Panc1 (cell line): ENCODE results near the gene NAP1L5.

ENCODE experiments used
- CTCF ChIP-seq: fragments of 450-650 bp; IDR thresholded peaks from 2 replicates; pipeline ENCODE4 v1.5.1; 2017; ENCODE audit warnings: mild to moderate bottlenecking
- POLR2AphosphoS5 ChIP-seq: IDR thresholded peaks from 2 replicates; pipeline ENCODE4 v1.6.1; 2012; ENCODE audit warnings: mild to moderate bottlenecking, low read depth, low read length, moderate library complexity
- REST ChIP-seq, 2 experiments: IDR thresholded peaks; 2 replicates each; pipeline ENCODE4 v1.6.1; 2011 to 2012; ENCODE audit warnings: low read depth in 2 of 2, control low read depth in 1 of 2, low read length in 1 of 2, mild to moderate bottlenecking in 1 of 2, moderate library complexity in 1 of 2; ENCODE audit not compliant: insufficient read depth in 1 of 2

GRCh38 chr4:88743696-88744095 is 46.1 kb upstream of the NAP1L5 start:
- TF ChIP-seq POLR2AphosphoS5 = no peak
- no peak for TF ChIP-seq CTCF
- TF ChIP-seq REST (IDR thresholded peaks at IDR 0.05; ENCODE audit: insufficient read depth in 1 of 2, low read depth in 2 of 2, low read length in 1 of 2) = no peak
